Testis (tissue), 3 donors: ENCODE data around the gene CACNA2D1. TPM values are rescaled to one million over a fixed set of nuclear protein-coding genes. Genes with fewer than 3 reads are reported as not detected.
"Not testable (repeated sequence)": the region's sequence is repeated elsewhere in the genome, so short reads cannot be mapped to it uniquely, and the experiment has no call there.

Experiments
- DNase-seq: peaks from one replicate; pipeline ENCODE4 v3.0.0-alpha.2; 2019
- H3K27ac ChIP-seq, 2 donors: fragments of 200-600 bp; sonication (generic); one replicate each; pipeline ENCODE4 v1.5.1; 2019
- H3K27me3 ChIP-seq: fragments of 200-600 bp; sonication (generic); one replicate; pipeline ENCODE4 v1.5.1; 2019
- H3K36me3 ChIP-seq: fragments of 200-600 bp; sonication (generic); one replicate; pipeline ENCODE4 v1.5.1; 2017; ENCODE audit warnings: low read depth; ENCODE audit errors: missing control alignments
- H3K4me1 ChIP-seq: fragments of 200-600 bp; sonication (generic); one replicate; pipeline ENCODE4 v1.5.1; 2019
- H3K4me3 ChIP-seq, 2 donors: fragments of 200-600 bp; sonication (generic); one replicate each; pipeline ENCODE4 v1.5.1; 2017 to 2019
- H3K9me3 ChIP-seq: fragments of 200-600 bp; sonication (generic); one replicate; pipeline ENCODE4 v1.5.1; 2017
- POLR2A ChIP-seq: fragments of 450-650 bp; IDR thresholded peaks from one replicate; pipeline ENCODE4 v1.6.1; 2017; ENCODE audit warnings: antibody characterized with exemption, mild to moderate bottlenecking, moderate library complexity
- WGBS, 2 donors: methylation state at CpG; one replicate each; pipeline ENCODE4 v1.1.5; 2018; 5-methylcytosine and 5-hydroxymethylcytosine counted together
- intact Hi-C: fragments of 100-400 bp; cut with DNase I; formaldehyde crosslinking; loops from one replicate; pipeline ENCODE4 v1.15.1; 2023; ENCODE audit warnings: low total_unique reads
- polyA plus RNA-seq: library from polyadenylated mRNA; stranded (reverse); fragments of 350-450 nt; fragmentation: Illumina TruSeq; extraction: RNeasy Lipid Tissue Mini Kit (QIAGEN cat#74804); gene quantifications from one replicate; pipeline ENCODE4 v1.2.3, GENCODE V29; 2014; ENCODE audit warnings: low read depth, low replicate concordance; ENCODE audit not compliant: insufficient read depth
- total RNA-seq, 2 donors: library from RNA; depleted of rRNA; stranded (reverse); fragments of >200 nt; gene quantifications; one replicate each; pipeline ENCODE4 v1.2.3, GENCODE V29; 2016
- TF ChIP-seq, protein P1 (sequence below), 3 experiments: fragments of 450-650 bp in 2 of 3; fragments of 200-600 bp in 1 of 3; sonication (generic) in 1 of 3; IDR thresholded peaks; one replicate each; pipeline ENCODE4 v1.5.1; 2016 to 2019; ENCODE audit warnings: antibody characterized with exemption in 3 of 3, mild to moderate bottlenecking in 2 of 3, moderate library complexity in 1 of 3

Gene CACNA2D1
- total and polyA plus RNA-seq, 3 donors from 2014 or later = 5.4 to 29.1 (median 28.0) TPM

DNA sequence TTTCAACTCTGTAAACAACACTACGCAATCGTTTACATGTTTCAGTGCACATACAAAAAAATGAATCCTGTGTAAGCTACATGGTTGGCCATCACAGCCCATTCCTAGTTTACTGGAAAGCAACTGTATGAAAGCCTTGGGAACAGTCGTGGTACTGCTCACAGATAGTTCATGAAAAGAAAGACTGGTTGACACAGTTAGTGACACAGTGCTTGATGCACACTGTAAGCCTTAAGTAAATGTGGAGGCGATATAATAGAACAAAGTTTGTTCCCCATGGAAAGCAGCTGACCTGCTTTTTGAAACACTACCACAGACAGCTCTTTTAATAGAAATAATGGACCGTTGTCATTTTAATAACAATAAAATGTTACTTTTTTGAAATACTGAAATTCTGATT is 5.1 kb downstream of the CACNA2D1 start:
- peaks cover 7% of the 10 kb centered on the region for H3K4me1 ChIP-seq
- intact Hi-C loops = no loop called here
- no peak for DNase-seq
- no peaks in the 10 kb centered on the region for H3K27me3 ChIP-seq
- TF ChIP-seq POLR2A = no peak
- TF ChIP-seq, protein P1, sequence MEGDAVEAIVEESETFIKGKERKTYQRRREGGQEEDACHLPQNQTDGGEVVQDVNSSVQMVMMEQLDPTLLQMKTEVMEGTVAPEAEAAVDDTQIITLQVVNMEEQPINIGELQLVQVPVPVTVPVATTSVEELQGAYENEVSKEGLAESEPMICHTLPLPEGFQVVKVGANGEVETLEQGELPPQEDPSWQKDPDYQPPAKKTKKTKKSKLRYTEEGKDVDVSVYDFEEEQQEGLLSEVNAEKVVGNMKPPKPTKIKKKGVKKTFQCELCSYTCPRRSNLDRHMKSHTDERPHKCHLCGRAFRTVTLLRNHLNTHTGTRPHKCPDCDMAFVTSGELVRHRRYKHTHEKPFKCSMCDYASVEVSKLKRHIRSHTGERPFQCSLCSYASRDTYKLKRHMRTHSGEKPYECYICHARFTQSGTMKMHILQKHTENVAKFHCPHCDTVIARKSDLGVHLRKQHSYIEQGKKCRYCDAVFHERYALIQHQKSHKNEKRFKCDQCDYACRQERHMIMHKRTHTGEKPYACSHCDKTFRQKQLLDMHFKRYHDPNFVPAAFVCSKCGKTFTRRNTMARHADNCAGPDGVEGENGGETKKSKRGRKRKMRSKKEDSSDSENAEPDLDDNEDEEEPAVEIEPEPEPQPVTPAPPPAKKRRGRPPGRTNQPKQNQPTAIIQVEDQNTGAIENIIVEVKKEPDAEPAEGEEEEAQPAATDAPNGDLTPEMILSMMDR (IDR thresholded peaks at IDR 0.05) = no peak
- 82 to 93% methylated on average over 5 of the region's 5 CpGs for WGBS, 2 donors
- H3K9me3 ChIP-seq = no peaks in the 10 kb centered on the region
- H3K36me3 ChIP-seq = no peaks in the 10 kb centered on the region
- no peak overlapping the region for H3K4me3 ChIP-seq
- H3K27ac ChIP-seq = no peak overlapping the region

GRCh38 chr7:82435769-82436168 is 7.8 kb downstream of the CACNA2D1 start:
- intact Hi-C loops = no loop called here
- WGBS, 2 donors = 90 to 96% methylated on average over 5 of the region's 5 CpGs
- Histone ChIP-seq H3K4me3 (no peak overlapping the region), H3K4me1 (no peaks in the 10 kb centered on the region), H3K27me3 (no peaks in the 10 kb centered on the region), H3K36me3 (no peaks in the 10 kb centered on the region), H3K27ac (no peak overlapping the region), H3K9me3 (no peaks in the 10 kb centered on the region)
- TF ChIP-seq POLR2A = no peak
- TF ChIP-seq, protein P1 (IDR thresholded peaks at IDR 0.05) = no peak
- DNase-seq = no peak

GRCh38 chr7:82434275-82435022 is 9.1 kb downstream of the CACNA2D1 start:
- H3K4me3 ChIP-seq = no peak overlapping the region
- no peak overlapping the region for H3K27ac ChIP-seq
- H3K4me1 ChIP-seq = no peaks in the 10 kb centered on the region
- H3K27me3 ChIP-seq = no peaks in the 10 kb centered on the region
- TF ChIP-seq POLR2A = no peak
- TF ChIP-seq, protein P1 (IDR thresholded peaks at IDR 0.05) = no peak
- no peak for DNase-seq
- intact Hi-C loops = no loop called here
- 88 to 94% methylated on average over 4 of the region's 4 CpGs for WGBS, 2 donors
- H3K9me3 ChIP-seq = no peaks in the 10 kb centered on the region
- no peaks in the 10 kb centered on the region for H3K36me3 ChIP-seq

- H3K27ac ChIP-seq = no peak overlapping the region
- intact Hi-C loops = no loop called here
- no peak for DNase-seq
- no peaks in the 10 kb centered on the region for H3K27me3 ChIP-seq
- TF ChIP-seq POLR2A = no peak
- TF ChIP-seq, protein P1 (IDR thresholded peaks at IDR 0.05) = no peak
- no peaks in the 10 kb centered on the region for H3K36me3 ChIP-seq
- H3K4me3 ChIP-seq = no peak overlapping the region
- H3K4me1 ChIP-seq = no peaks in the 10 kb centered on the region
- WGBS, 2 donors = 87 to 88% methylated on average over 1 of the region's 1 CpG
- H3K9me3 ChIP-seq = no peaks in the 10 kb centered on the region
Measured at GRCh38 chr7:82433507-82433906, 10.1 kb downstream of the CACNA2D1 start.

DNA sequence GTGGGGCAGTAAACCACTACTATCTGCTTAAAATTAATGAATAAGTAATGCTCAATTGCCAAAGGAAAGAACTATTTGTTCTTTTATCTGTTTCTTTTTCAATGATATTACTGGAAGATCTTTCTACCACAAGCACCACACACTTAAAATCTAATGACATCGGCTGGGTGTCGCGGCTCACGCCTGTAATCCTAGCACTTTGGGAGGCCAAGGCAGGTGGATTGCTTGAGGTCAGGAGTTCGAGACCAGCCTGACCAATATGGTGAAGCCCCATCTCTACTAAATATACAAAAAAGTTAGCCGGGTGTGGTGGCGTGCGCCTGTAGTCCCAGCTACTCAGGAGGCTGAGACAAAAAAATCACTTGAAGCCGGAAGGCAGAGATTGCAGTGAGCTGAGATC is 10.8 kb downstream of the CACNA2D1 start:
- H3K36me3 ChIP-seq, H3K4me1 ChIP-seq, H3K9me3 ChIP-seq, DNase-seq, H3K4me3 ChIP-seq, H3K27me3 ChIP-seq, H3K27ac ChIP-seq, intact Hi-C loops: not testable (repeated sequence)
- 96 to 97% methylated on average over 9 of the region's 9 CpGs for WGBS, 2 donors
